ENCODE data around the gene YY1AP1. TPM values are rescaled to one million over a fixed set of nuclear protein-coding genes. Genes with fewer than 3 reads are reported as not detected.
"Not testable (repeated sequence)": the region's sequence is repeated elsewhere in the genome, so short reads cannot be mapped to it uniquely, and the experiment has no call there.

YY1AP1 gene
- total RNA-seq, 2 experiments from 2014 or later: 68.9 to 81.9 TPM

GRCh38 chr1:155709391-155709790 is 20.8 kb upstream of the YY1AP1 start:
- H3K36me3 Mint-ChIP-seq (ENCODE audit: low read depth): peaks cover 33% of the 10 kb centered on the region
- H3K27ac Mint-ChIP-seq: no peak overlapping the region
- ChIA-PET POLR2A (no interaction called here), CTCF (interaction anchor here (0.7 kb wide), 1 partner anchor 16 kb away, joined by 3 read pairs; no protein-coding TSS in a partner anchor)
- no peaks in the 10 kb centered on the region for H3K27me3 Mint-ChIP-seq
- H3K4me3 Mint-ChIP-seq: no peak overlapping the region
- DNase-seq: no peak
- H3K4me1 Mint-ChIP-seq: peaks cover 14% of the 10 kb centered on the region
- H3K9me3 Mint-ChIP-seq: no peaks in the 10 kb centered on the region

DNA sequence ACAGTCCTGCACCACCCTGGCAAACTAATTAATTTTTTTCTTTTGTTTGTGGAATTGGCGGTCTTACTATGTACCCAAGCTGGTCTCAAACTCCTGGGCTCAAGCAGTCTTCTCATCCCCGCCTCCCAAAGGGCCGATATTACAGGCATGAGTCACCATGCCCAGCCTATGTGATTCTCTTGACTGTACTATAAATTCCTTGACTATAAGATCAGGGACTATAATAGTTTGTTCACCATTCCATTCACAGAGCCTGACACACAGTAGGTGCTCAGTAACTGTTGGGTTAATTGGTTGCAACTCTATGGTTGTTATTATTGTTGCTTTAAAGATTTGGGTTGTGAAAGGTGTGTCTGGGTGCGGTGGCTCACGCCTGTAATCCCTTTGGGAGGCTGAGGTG is 17.6 kb upstream of the YY1AP1 start:
- ChIA-PET POLR2A (interaction anchor here (0.5 kb wide), 1 partner anchor 444 kb away, joined by 3 read pairs; the partner anchor contains the start of gene SCAMP3), CTCF (interaction anchor here (0.9 kb wide), 1 partner anchor 8 kb away, joined by 3 read pairs; no protein-coding TSS in a partner anchor)
- Mint-ChIP-seq H3K4me3 (no peak overlapping the region), H3K27ac (no peak overlapping the region), H3K9me3 (no peaks in the 10 kb centered on the region), H3K36me3 (ENCODE audit: low read depth) (peaks cover 21% of the 10 kb centered on the region), H3K27me3 (no peaks in the 10 kb centered on the region), H3K4me1 (peaks cover 16% of the 10 kb centered on the region)
- no peak for DNase-seq

- H3K4me3 Mint-ChIP-seq, POLR2A ChIA-PET, DNase-seq, H3K27me3 Mint-ChIP-seq, H3K9me3 Mint-ChIP-seq: not testable (repeated sequence)
- CTCF ChIA-PET: interaction anchor here (0.5 kb wide), 1 partner anchor 142 kb away, joined by 3 read pairs; no protein-coding TSS in a partner anchor
- peaks cover 17% of the 10 kb centered on the region for H3K4me1 Mint-ChIP-seq
- peak overlapping the region; percentile 69 for H3K27ac Mint-ChIP-seq
- H3K36me3 Mint-ChIP-seq (ENCODE audit: low read depth): peaks cover 22% of the 10 kb centered on the region
Measured at GRCh38 chr1:155704414-155704813, 15.8 kb upstream of the YY1AP1 start.

DNA sequence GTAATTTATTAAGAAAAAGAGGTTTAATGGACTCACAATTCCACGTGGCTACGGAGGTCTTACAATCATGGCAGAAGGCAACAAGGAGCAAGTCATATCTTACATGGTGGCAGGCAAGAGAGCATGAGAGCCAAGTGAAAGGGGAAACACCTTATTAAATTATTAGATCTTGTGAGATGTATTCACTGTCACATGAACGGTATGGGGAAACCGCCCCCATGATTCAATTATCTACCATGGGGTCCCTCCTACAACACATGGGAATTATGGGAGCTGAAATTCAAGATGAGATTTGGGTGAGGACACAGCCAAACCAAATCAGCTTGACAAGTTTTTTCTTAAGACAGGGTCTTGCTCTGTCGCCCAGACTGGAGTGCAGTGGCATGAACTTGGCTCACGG is 14.6 kb upstream of the YY1AP1 start:
- ChIA-PET POLR2A (no interaction called here), CTCF (interaction anchor here (1.0 kb wide), 1 partner anchor 251 kb away, joined by 4 read pairs; no protein-coding TSS in a partner anchor)
- Mint-ChIP-seq H3K27ac (no peak overlapping the region), H3K27me3 (no peaks in the 10 kb centered on the region), H3K36me3 (ENCODE audit: low read depth) (peaks cover 23% of the 10 kb centered on the region), H3K4me3 (no peak overlapping the region), H3K9me3 (no peaks in the 10 kb centered on the region), H3K4me1 (peaks cover 21% of the 10 kb centered on the region)
- DNase-seq: no peak

DNA sequence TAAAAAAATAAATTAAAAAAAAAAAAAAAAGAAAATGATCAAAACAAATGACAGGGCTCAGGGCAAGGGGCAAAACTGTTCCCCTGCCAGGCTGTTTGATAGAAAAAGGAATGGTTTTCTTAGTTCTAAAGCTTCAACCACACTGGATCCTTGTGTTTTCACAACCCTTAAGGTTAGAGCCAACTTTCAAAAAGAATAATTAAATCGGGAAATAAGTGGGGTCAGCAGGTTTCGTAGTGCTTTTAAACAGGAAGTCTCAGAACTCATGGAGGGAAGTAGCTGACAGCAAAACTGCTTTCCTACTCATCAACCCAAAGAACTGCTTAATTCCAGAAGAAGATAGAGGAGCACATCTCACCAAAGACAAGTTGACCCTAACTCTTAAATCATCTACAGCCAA is 13.1 kb upstream of the YY1AP1 start:
- POLR2A ChIA-PET: not testable (repeated sequence)

DNA sequence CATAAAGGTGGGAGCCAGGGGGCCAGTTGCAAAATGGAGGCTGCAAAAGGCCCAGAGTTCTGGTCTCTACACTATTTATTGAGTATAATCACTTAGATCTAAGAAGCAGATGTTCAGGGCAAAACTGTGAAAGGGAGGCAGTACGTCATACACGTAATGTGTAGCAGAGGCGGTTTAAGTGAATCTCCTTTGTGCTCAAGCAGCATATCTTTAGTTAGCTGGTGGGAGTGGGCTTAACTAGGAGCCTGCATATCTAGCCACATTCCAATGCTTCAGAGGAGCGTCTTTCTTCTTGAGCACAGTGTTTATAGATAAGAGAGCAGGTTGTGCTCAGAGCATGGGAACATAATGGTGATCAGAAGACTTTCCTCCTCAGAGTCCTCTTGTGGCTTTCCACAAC is 10.5 kb upstream of the YY1AP1 start:
- H3K9me3 Mint-ChIP-seq, POLR2A ChIA-PET, H3K27ac Mint-ChIP-seq, H3K4me3 Mint-ChIP-seq, DNase-seq, H3K27me3 Mint-ChIP-seq, CTCF ChIA-PET: not testable (repeated sequence)
- Mint-ChIP-seq H3K4me1 (peaks cover 44% of the 10 kb centered on the region), H3K36me3 (ENCODE audit: low read depth) (peaks cover 37% of the 10 kb centered on the region)

More for the DNA sequence above, 13.1 kb upstream of the YY1AP1 start:
- CTCF ChIA-PET: interaction anchor here (0.8 kb wide), 1 partner anchor 39 kb away, joined by 3 read pairs; no protein-coding TSS in a partner anchor
- H3K27me3 Mint-ChIP-seq, H3K9me3 Mint-ChIP-seq, H3K4me3 Mint-ChIP-seq, H3K27ac Mint-ChIP-seq, DNase-seq: not testable (repeated sequence)
- Mint-ChIP-seq H3K36me3 (ENCODE audit: low read depth) (peaks cover 29% of the 10 kb centered on the region), H3K4me1 (peaks cover 27% of the 10 kb centered on the region)

- DNase-seq: no peak
- no peak overlapping the region for H3K4me3 Mint-ChIP-seq
- POLR2A ChIA-PET: no interaction called here
- no peaks in the 10 kb centered on the region for H3K9me3 Mint-ChIP-seq
- H3K27ac Mint-ChIP-seq: no peak overlapping the region
- peaks cover 37% of the 10 kb centered on the region for H3K36me3 Mint-ChIP-seq (ENCODE audit: low read depth)
- H3K27me3 Mint-ChIP-seq: no peaks in the 10 kb centered on the region
- peaks cover 40% of the 10 kb centered on the region for H3K4me1 Mint-ChIP-seq
- CTCF ChIA-PET: no interaction called here
Measured at GRCh38 chr1:155698382-155699038, 9.9 kb upstream of the YY1AP1 start.

GRCh38 chr1:155697616-155698015 is 9.0 kb upstream of the YY1AP1 start:
- H3K27me3 Mint-ChIP-seq, POLR2A ChIA-PET, H3K4me3 Mint-ChIP-seq, H3K27ac Mint-ChIP-seq, H3K9me3 Mint-ChIP-seq, DNase-seq, CTCF ChIA-PET: not testable (repeated sequence)
- Mint-ChIP-seq H3K36me3 (ENCODE audit: low read depth) (peaks cover 37% of the 10 kb centered on the region), H3K4me1 (peaks cover 40% of the 10 kb centered on the region)

DNA sequence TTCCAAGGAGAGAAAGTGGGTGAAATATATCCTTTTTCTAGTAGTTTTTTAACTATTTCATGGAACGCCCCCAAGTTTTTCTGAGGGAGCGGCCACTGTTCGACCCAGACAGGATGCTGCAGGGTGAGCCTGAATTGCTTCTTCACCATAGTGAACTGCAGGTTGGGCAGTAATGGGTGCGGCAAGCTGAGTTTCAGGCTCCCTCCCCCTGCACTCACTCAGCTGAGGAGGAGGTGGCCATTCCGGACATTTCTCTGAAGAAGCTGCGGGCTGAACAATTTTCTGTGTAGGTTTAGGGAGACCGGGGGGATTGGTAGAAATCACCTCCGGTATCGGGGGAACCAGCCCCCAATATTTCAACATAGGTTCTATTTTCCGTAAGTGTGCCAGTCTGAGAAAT is 8.5 kb upstream of the YY1AP1 start:
- no peak overlapping the region for H3K4me3 Mint-ChIP-seq
- H3K27me3 Mint-ChIP-seq: no peaks in the 10 kb centered on the region
- H3K27ac Mint-ChIP-seq: no peak overlapping the region
- ChIA-PET POLR2A (no interaction called here), CTCF (no interaction called here)
- H3K9me3 Mint-ChIP-seq: no peaks in the 10 kb centered on the region
- peaks cover 34% of the 10 kb centered on the region for H3K36me3 Mint-ChIP-seq (ENCODE audit: low read depth)
- DNase-seq: no peak
- H3K4me1 Mint-ChIP-seq: peaks cover 40% of the 10 kb centered on the region

DNA sequence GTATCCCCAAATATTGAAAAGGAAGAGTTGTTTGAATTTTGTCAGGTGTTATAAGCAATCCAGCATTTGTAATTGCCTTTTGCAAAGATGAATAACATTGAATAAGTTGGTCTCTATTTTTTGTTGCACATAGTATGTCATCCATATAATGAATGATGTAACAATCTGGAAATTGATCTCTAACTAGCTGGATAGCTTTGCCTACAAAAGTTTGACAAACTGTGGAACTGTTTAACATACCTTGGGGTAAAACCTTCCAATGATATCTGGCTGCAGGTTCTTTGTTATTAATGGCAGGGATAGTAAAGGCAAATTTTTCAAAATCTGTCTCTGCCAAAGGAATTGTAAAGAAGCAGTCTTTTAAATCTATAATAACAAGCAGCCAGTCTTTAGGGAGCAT is 8.0 kb upstream of the YY1AP1 start:
- peaks cover 34% of the 10 kb centered on the region for H3K36me3 Mint-ChIP-seq (ENCODE audit: low read depth)
- no peak overlapping the region for H3K4me3 Mint-ChIP-seq
- no peaks in the 10 kb centered on the region for H3K27me3 Mint-ChIP-seq
- H3K27ac Mint-ChIP-seq: no peak overlapping the region
- ChIA-PET CTCF (no interaction called here), POLR2A (no interaction called here)
- no peak for DNase-seq
- no peaks in the 10 kb centered on the region for H3K9me3 Mint-ChIP-seq
- peaks cover 40% of the 10 kb centered on the region for H3K4me1 Mint-ChIP-seq

DNA sequence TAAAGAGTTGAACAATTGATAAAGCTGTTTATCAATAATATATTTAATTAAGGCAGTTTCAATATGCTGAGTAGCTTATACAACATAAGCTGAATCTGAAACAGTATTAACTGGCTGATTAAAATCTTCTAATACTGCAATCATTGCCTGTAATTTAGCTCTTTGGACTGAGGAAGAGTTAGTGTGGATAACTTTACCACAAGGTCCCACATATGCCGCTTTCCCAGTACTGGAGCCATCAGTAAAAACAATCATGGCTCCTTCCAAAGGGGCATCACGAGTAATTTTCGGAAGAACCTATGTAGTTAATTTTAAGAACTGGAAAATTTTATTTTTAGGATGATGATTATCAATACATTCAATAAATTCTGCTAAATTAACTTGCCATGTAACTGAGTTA is 7.0 kb upstream of the YY1AP1 start:
- Mint-ChIP-seq H3K9me3 (no peaks in the 10 kb centered on the region), H3K4me1 (peaks cover 40% of the 10 kb centered on the region), H3K4me3 (peak overlapping the region; percentile 8), H3K36me3 (ENCODE audit: low read depth) (peaks cover 34% of the 10 kb centered on the region), H3K27me3 (no peaks in the 10 kb centered on the region), H3K27ac (no peak overlapping the region)
- ChIA-PET POLR2A (no interaction called here), CTCF (no interaction called here)
- no peak for DNase-seq

GRCh38 chr1:155695072-155695471 is 6.5 kb upstream of the YY1AP1 start:
- peak overlapping the region; percentile 73 for H3K4me3 Mint-ChIP-seq
- H3K27ac Mint-ChIP-seq: peak overlapping the region; percentile 51
- no peak for DNase-seq
- CTCF ChIA-PET: no interaction called here
- no peaks in the 10 kb centered on the region for H3K9me3 Mint-ChIP-seq
- POLR2A ChIA-PET: no interaction called here
- H3K27me3 Mint-ChIP-seq: no peaks in the 10 kb centered on the region
- peaks cover 33% of the 10 kb centered on the region for H3K36me3 Mint-ChIP-seq (ENCODE audit: low read depth)
- peaks cover 38% of the 10 kb centered on the region for H3K4me1 Mint-ChIP-seq

DNA sequence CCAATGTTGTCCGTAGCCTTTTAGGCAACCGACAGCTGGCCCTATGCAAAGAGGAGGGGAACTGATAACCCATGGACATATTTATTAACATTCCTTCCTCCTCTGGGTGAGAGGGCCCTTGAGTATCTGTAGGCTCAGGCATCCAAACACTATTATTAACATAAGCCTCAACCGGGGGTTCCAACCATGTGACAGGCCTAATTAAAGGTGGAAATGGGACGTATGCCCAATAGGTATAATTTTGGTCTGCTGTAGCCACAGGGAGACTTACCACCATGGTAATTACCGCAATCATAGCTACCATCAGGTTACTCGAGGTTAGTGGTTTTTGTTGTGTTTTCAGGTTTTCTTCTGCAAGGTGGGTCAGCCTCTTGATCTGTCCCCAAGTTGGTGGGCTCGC is 5.6 kb upstream of the YY1AP1 start:
- ChIA-PET CTCF (no interaction called here), POLR2A (no interaction called here)

GRCh38 chr1:155691992-155692528 is 3.5 kb upstream of the YY1AP1 start:
- no peak for DNase-seq
- Mint-ChIP-seq H3K9me3 (no peaks in the 10 kb centered on the region), H3K36me3 (ENCODE audit: low read depth) (peaks cover 22% of the 10 kb centered on the region), H3K27me3 (no peaks in the 10 kb centered on the region), H3K4me3 (no peak overlapping the region), H3K27ac (no peak overlapping the region), H3K4me1 (peaks cover 29% of the 10 kb centered on the region)
- ChIA-PET POLR2A (no interaction called here), CTCF (no interaction called here)

More for the DNA sequence above, 5.6 kb upstream of the YY1AP1 start:
- no peak for DNase-seq
- H3K4me1 Mint-ChIP-seq: peaks cover 41% of the 10 kb centered on the region
- H3K9me3 Mint-ChIP-seq: no peaks in the 10 kb centered on the region
- peaks cover 35% of the 10 kb centered on the region for H3K36me3 Mint-ChIP-seq (ENCODE audit: low read depth)
- H3K27ac Mint-ChIP-seq: no peak overlapping the region
- H3K27me3 Mint-ChIP-seq: no peaks in the 10 kb centered on the region
- no peak overlapping the region for H3K4me3 Mint-ChIP-seq

All from activated CD4-positive, alpha-beta T cell treated with anti-CD3 and anti-CD28 coated beads, Interleukin-2, amount 10 ng/mL, durations not matched to agents 7 days and 5 days (primary cell).